NB4 (cell line): ENCODE measurements around the gene EPG5.

Experiments
- CTCF ChIP-seq: IDR thresholded peaks from one replicate; pipeline ENCODE4 v1.5.1; 2012; ENCODE audit warnings: low read depth, low read length
- POLR2A ChIP-seq: IDR thresholded peaks from 2 replicates; pipeline ENCODE4 v1.6.1; 2011; ENCODE audit warnings: mild to moderate bottlenecking; ENCODE audit not compliant: insufficient read length; ENCODE audit errors: extremely low read depth
- TF ChIP-seq, protein P1 (sequence below): IDR thresholded peaks from 2 replicates; pipeline ENCODE4 v1.6.1; 2011; ENCODE audit warnings: low read depth, low read length

DNA sequence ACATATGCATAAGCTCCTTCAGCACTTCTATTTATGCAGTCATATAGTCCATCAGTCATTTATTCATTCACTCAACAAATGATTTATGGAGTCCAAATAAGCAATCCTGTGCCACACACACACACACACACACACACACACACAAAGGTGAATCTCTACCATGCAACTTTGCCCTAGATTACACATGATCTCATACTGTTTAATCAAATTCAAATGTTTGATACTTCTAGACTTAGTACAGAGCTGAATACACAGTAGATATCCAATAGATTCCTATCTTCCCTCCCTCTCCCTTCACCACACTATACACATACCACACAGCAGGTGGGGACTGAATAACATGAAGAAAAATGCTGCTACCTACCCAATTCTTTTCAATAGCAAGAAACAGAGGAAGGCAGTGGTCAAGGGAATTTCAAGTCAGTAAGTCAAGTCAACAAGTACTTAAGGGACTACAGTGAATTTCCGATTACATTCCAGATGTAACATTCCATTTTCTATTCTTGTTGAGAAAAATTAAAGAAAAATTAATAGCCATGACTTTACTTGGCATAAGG lies 65.4 kb downstream of the EPG5 start:
- no peak for TF ChIP-seq CTCF
- TF ChIP-seq POLR2A, result no peak
- TF ChIP-seq, protein P1, sequence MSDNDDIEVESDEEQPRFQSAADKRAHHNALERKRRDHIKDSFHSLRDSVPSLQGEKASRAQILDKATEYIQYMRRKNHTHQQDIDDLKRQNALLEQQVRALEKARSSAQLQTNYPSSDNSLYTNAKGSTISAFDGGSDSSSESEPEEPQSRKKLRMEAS, result no peak
